NCI-H774 (cell line): Measurements from ENCODE around the gene SYDE2.

ENCODE experiments used
- DNase-seq: peaks from one replicate; lab custom pipeline; 2025; lab: John Stamatoyannopoulos, UW

The SYDE2 gene

GRCh38 chr1:85128316-85128715 is 72.5 kb downstream of the SYDE2 start:
- no peak for DNase-seq

DNA sequence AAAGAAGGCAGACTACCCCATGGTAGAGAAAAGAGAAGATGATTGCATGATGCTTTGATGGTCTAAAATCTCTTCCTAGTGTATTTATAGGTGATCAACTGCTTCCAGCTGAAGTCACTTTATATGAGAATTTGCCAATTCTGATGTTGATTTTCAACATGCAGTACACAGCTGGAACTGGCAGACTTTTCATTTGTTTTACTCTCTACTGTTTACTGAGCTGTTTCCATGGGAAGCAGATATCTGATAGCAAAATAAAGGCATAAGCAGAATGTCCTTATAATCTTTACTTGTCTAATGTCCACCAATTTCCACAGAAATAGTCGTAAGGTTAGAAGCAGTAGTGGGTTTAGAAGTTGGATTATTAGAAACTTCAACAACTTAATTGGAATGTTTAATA is 74.9 kb downstream of the SYDE2 start:
- DNase-seq, result peak; percentile 35

- DNase-seq, result no peak
Measured at GRCh38 chr1:85124091-85124490, 76.7 kb downstream of the SYDE2 start.

- no peak for DNase-seq
Measured at GRCh38 chr1:85122169-85122568, 78.6 kb downstream of the SYDE2 start.

- DNase-seq, result no peak
Measured at GRCh38 chr1:85121744-85122143, 79.1 kb downstream of the SYDE2 start.

DNA sequence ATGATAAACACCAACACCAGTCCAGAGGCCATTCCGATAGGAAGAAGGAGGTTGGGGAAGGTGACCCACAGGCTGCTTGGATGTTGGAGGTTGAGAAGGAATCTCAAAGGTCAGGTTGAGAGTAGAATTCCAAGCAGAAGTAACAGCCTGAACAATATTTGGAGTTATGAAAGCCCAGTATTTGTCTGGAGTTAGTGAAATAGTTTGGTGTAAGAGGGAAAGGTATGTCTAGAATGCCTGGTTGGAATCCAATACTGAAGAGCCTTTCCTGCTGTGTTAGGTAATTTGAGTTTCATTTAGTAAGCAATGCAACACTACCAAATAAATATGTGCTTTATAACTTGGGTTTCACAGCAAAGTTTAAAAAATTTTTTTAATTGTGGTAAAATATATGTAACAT is 82.1 kb downstream of the SYDE2 start:
- no peak for DNase-seq

GRCh38 chr1:85116856-85117255 is 84.0 kb downstream of the SYDE2 start:
- no peak for DNase-seq

DNA sequence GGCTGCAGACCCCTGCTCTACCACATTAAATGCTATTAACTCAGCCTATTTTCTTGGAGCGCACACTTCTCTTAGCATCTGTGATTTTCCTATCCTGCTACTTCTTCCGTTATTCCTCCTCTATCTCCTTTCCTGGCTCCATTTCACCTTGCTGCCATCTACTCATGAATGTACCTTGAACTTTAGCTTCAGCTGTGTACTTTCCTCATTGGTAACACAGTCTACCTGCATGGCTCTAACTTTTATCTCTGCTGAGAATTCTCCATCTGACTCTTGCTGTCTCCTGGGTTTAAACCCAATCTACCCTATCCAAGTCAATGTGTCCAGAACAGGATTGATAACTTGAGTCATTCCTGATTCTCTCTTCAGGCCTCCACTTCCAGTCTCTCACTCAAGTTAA is 84.9 kb downstream of the SYDE2 start:
- no peak for DNase-seq

DNA sequence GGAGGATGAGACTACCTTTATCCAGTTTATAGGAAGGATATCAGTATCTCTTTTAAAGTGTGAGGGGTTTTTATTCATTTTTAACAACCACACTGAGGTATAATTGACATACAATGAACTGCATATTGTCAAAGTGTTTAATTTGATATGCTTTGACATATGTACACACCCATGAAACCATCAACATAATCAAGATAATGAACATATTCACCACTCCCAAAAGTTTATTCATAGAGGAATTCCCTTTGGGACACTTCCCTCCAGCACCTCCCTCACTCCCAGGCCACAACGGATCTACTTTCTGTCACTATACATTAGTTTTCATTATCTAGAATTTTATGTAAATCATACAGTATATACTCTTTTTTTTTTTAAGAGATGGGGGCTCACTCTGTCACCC is 89.1 kb downstream of the SYDE2 start:
- no peak for DNase-seq

GRCh38 chr1:85109475-85109874 is 91.3 kb downstream of the SYDE2 start:
- DNase-seq, result peak; percentile 63
